ENCODE results near the gene CTBP1.

The CTBP1 gene

DNA sequence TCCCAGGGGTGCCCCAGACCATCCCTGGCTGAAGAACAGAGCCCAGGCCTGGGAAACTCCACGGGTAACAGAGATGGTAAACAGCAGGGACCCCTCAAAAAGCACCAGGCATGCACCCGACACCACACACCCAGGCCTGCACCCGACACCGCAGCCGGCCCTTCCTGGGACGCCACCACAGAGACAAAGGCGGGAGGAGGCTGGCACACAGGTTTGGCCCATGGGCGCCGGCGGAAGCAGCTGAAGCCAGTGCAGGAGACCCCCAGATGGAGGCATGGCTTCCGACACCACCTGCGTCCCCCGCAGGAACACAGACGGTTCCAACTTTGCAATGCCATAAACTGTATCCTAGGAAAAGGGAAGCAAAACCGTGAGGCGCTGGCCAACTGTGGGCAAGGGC lies 22.3 kb downstream of the CTBP1 start:
- Histone ChIP-seq H3K27me3 (ENCODE audit: insufficient read depth, poor library complexity, severe bottlenecking) (no peaks in the 10 kb centered on the region), H3K27ac (replicated peaks) (no peak overlapping the region), H3K4me3 (replicated peaks; ENCODE audit: insufficient read depth, low read length) (no peak overlapping the region)
- no peak for TF ChIP-seq POLR2AphosphoS5 (IDR thresholded peaks at IDR 0.05; ENCODE audit: low read depth)
- no peak for DNase-seq (ENCODE audit: low read depth in 1 of 2, low spot score in 1 of 2)

DNA sequence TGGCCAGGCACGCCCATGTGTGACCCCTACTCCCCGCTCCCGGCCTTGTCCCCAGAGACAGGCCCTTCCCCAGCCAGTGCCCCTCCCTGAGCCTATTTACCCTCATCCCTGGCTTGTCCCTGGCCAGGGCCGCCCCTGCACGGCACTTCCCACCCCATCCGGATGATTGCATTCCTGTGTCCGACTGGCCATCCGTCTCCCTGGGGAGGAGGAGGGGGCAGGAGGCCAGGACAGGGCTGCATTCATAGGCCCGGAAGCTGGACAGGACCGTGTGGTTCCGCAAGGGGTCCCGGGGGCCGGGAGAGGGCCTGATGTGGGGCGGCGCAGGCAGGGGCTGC lies 22.8 kb downstream of the CTBP1 start:
- Histone ChIP-seq H3K27me3 (ENCODE audit: insufficient read depth, poor library complexity, severe bottlenecking) (no peaks in the 10 kb centered on the region), H3K27ac (replicated peaks) (no peak overlapping the region), H3K4me3 (replicated peaks; ENCODE audit: insufficient read depth, low read length) (no peak overlapping the region)
- DNase-seq (ENCODE audit: low read depth in 1 of 2, low spot score in 1 of 2), result no peak
- TF ChIP-seq POLR2AphosphoS5 (IDR thresholded peaks at IDR 0.05; ENCODE audit: low read depth), result no peak
- TF ChIP-seq, protein P1, sequence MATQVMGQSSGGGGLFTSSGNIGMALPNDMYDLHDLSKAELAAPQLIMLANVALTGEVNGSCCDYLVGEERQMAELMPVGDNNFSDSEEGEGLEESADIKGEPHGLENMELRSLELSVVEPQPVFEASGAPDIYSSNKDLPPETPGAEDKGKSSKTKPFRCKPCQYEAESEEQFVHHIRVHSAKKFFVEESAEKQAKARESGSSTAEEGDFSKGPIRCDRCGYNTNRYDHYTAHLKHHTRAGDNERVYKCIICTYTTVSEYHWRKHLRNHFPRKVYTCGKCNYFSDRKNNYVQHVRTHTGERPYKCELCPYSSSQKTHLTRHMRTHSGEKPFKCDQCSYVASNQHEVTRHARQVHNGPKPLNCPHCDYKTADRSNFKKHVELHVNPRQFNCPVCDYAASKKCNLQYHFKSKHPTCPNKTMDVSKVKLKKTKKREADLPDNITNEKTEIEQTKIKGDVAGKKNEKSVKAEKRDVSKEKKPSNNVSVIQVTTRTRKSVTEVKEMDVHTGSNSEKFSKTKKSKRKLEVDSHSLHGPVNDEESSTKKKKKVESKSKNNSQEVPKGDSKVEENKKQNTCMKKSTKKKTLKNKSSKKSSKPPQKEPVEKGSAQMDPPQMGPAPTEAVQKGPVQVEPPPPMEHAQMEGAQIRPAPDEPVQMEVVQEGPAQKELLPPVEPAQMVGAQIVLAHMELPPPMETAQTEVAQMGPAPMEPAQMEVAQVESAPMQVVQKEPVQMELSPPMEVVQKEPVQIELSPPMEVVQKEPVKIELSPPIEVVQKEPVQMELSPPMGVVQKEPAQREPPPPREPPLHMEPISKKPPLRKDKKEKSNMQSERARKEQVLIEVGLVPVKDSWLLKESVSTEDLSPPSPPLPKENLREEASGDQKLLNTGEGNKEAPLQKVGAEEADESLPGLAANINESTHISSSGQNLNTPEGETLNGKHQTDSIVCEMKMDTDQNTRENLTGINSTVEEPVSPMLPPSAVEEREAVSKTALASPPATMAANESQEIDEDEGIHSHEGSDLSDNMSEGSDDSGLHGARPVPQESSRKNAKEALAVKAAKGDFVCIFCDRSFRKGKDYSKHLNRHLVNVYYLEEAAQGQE (IDR thresholded peaks at IDR 0.05; ENCODE audit: insufficient replicate concordance, low read depth), result no peak
- no peak for TF ChIP-seq GABPA (IDR thresholded peaks at IDR 0.05; ENCODE audit: low read depth)
- TF ChIP-seq, protein P2, sequence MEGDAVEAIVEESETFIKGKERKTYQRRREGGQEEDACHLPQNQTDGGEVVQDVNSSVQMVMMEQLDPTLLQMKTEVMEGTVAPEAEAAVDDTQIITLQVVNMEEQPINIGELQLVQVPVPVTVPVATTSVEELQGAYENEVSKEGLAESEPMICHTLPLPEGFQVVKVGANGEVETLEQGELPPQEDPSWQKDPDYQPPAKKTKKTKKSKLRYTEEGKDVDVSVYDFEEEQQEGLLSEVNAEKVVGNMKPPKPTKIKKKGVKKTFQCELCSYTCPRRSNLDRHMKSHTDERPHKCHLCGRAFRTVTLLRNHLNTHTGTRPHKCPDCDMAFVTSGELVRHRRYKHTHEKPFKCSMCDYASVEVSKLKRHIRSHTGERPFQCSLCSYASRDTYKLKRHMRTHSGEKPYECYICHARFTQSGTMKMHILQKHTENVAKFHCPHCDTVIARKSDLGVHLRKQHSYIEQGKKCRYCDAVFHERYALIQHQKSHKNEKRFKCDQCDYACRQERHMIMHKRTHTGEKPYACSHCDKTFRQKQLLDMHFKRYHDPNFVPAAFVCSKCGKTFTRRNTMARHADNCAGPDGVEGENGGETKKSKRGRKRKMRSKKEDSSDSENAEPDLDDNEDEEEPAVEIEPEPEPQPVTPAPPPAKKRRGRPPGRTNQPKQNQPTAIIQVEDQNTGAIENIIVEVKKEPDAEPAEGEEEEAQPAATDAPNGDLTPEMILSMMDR (IDR thresholded peaks at IDR 0.05; ENCODE audit: insufficient read depth, low read length), result no peak
- no peak for TF ChIP-seq SPI1 (IDR thresholded peaks at IDR 0.05; ENCODE audit: borderline replicate concordance, low read depth)

DNA sequence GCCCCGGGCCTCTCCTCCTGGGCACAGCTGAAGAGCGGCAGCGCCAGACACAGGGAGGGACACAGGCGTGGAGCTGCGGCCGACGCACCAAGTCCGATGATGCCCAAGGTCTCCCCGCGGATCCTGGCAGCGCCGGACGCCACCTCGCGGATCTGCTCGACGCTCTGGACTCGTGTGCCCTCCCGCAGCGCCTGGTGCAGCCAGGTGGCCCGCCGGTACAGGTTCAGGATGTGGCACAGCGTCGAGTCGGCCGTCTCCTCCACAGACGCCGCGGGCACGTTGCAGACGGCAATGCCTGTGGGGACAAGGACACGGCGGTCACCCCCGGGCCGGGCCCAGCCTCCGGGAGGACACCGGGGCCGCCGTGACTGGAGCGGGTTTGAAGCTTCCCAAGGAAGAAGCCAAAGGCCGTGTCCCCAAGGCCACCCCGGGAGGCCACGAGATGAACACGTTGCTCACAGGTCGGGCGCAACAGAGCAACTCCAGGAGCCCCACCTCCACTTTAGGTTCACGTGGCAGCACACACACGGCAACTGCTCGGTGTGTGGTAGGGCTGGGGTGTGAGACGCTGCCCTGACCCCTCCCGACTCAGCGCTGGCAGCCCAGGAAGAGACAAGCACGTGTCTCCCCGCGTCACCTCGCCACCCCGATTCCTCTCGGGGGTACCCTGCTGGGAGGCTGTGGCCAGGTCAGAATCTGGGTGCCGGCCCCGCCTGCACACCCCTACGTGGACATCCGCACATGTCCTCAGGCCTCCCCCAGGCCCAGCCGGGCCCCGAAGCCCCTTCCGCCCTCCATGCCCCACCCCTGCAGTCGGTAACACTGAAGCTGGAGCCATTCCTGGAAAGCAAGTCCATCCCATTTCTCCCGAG lies 23.4 kb downstream of the CTBP1 start:
- Histone ChIP-seq H3K4me3 (replicated peaks; ENCODE audit: insufficient read depth, low read length) (no peak overlapping the region), H3K27ac (replicated peaks) (no peak overlapping the region), H3K27me3 (ENCODE audit: insufficient read depth, poor library complexity, severe bottlenecking) (no peaks in the 10 kb centered on the region)
- no peak for DNase-seq (ENCODE audit: low read depth in 1 of 2, low spot score in 1 of 2)
- no peak for TF ChIP-seq POLR2AphosphoS5 (IDR thresholded peaks at IDR 0.05; ENCODE audit: low read depth)
- TF ChIP-seq, protein P2 (IDR thresholded peaks at IDR 0.05; ENCODE audit: insufficient read depth, low read length), result no peak
- no peak for TF ChIP-seq SPI1 (IDR thresholded peaks at IDR 0.05; ENCODE audit: borderline replicate concordance, low read depth)
- TF ChIP-seq, protein P1 (IDR thresholded peaks at IDR 0.05; ENCODE audit: insufficient replicate concordance, low read depth), result no peak
- no peak for TF ChIP-seq GABPA (IDR thresholded peaks at IDR 0.05; ENCODE audit: low read depth)

DNA sequence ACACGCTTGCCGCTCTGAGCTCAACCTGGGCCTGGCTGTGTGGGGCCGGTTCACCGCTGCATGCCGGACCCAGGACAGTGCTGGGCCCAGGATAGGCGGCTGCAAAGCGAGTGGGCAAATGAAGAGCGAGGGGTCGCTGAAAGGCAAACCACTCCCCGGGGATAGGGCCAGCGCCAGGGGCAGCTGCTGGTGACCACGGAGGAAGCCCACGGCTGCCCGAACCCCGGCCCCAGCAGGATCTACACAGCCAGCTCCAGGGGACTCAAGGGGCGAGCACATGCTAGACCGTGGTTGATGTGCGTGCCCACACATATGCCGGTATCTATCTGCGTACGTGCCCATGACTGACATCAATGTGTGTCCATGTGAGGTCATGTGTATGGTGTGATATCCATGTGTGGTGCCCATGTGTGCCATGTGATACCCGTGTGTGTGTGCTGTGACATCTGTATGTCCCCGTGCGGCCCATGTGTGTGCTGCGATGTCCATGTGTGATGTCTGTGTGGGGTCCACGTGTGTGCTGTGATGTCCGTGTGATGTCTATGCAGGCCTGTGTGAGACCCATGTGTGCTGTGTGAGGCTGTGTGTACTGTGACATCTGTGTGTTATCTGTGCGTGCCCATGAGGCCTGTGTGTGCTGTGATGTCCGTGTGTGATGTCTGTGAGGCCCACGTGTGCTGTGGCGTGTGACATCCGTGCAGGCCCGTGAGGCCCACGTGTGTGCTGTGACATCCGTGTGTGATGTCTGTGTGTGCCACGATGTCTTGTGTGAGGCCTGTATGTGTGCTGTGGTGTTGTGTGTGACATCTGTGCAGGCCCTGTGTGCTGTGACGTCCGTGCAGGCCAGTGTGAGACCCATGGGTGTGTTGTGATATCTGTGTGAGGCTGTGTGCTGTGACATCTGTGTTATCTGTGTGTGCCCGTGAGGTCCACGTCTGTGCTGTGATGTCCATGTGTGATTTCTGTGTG lies 24.8 kb downstream of the CTBP1 start:
- no peak for DNase-seq (ENCODE audit: low read depth in 1 of 2, low spot score in 1 of 2)
- no peak overlapping the region for H3K27ac ChIP-seq (replicated peaks)
- no peak overlapping the region for H3K4me3 ChIP-seq (replicated peaks; ENCODE audit: insufficient read depth, low read length)
- TF ChIP-seq, protein P1 (IDR thresholded peaks at IDR 0.05; ENCODE audit: insufficient replicate concordance, low read depth), result no peak
- no peak for TF ChIP-seq GABPA (IDR thresholded peaks at IDR 0.05; ENCODE audit: low read depth)
- no peak for TF ChIP-seq SPI1 (IDR thresholded peaks at IDR 0.05; ENCODE audit: borderline replicate concordance, low read depth)
- TF ChIP-seq POLR2AphosphoS5 (IDR thresholded peaks at IDR 0.05; ENCODE audit: low read depth), result peak; percentile 30; the same call in 1 of the 2 replicates
- TF ChIP-seq, protein P2 (IDR thresholded peaks at IDR 0.05; ENCODE audit: insufficient read depth, low read length), result no peak
- H3K27me3 ChIP-seq (ENCODE audit: insufficient read depth, poor library complexity, severe bottlenecking), result no peaks in the 10 kb centered on the region
